CD4-positive, alpha-beta memory T cell (primary cell): ENCODE measurements around the gene BCL6B. TPM values are rescaled to one million over a fixed set of nuclear protein-coding genes. Genes with fewer than 3 reads are reported as not detected.
A peak's percentile ranks its signal among the peaks of the same experiment; 100 is the strongest.

Source experiments
- CTCF ChIA-PET: fragments of 350-600 bp; sonication (Branson Sonifier 250); formaldehyde crosslinking; loops from one replicate; lab custom pipeline; 2021; ENCODE audit warnings: inconsistent platforms; ENCODE audit not compliant: partially characterized antibody; lab: Charles Lee
- POLR2A ChIA-PET: fragments of 350-600 bp; sonication (Branson Sonifier 250); formaldehyde crosslinking; loops from one replicate; lab custom pipeline; 2021; ENCODE audit not compliant: partially characterized antibody; lab: Charles Lee
- DNase-seq, 5 donors: peaks; one replicate each; pipeline versions ENCODE4 v3.0.0 to v3.0.0-alpha.2; 2020 to 2022; ENCODE audit warnings: mixed read lengths in 1 of 5
- H3K27ac ChIP-seq: one replicate; pipeline ENCODE4 v1.7.0; 2013; ENCODE audit warnings: low read depth, low read length
- H3K27me3 ChIP-seq: 2 replicates; pipeline ENCODE4 v1.7.0; 2013; ENCODE audit warnings: mild to moderate bottlenecking, low read length, moderate library complexity; ENCODE audit not compliant: insufficient read depth
- H3K36me3 ChIP-seq: 2 replicates; pipeline ENCODE4 v1.7.0; 2013; ENCODE audit warnings: mild to moderate bottlenecking, low read length, moderate library complexity; ENCODE audit not compliant: insufficient read depth
- H3K4me1 ChIP-seq: 2 replicates; pipeline ENCODE4 v1.7.0; 2013; ENCODE audit warnings: mild to moderate bottlenecking, low read length, moderate library complexity; ENCODE audit not compliant: insufficient read depth
- H3K4me3 ChIP-seq, 2 donors: one replicate each; pipeline ENCODE4 v1.7.0; 2013; ENCODE audit warnings: low read length in 2 of 2, mild to moderate bottlenecking in 1 of 2
- H3K9me3 ChIP-seq, 2 donors: one replicate each; pipeline ENCODE4 v1.7.0; 2013; ENCODE audit warnings: low read length in 2 of 2, control low read depth in 1 of 2; ENCODE audit not compliant: control insufficient read depth in 1 of 2
- H3K27ac Mint-ChIP-seq, 7 donors: one replicate each; pipeline ENCODE4 v1.8.0; 2020 to 2021; ENCODE audit warnings: mixed read lengths in 7 of 7, mild to moderate bottlenecking in 6 of 7, inconsistent platforms in 3 of 7, moderate library complexity in 3 of 7
- H3K27me3 Mint-ChIP-seq, 2 donors: one replicate each; pipeline ENCODE4 v1.8.0; 2020 to 2021; ENCODE audit warnings: mixed read lengths in 2 of 2
- H3K36me3 Mint-ChIP-seq, 2 donors: one replicate each; pipeline ENCODE4 v1.8.0; 2020 to 2021; ENCODE audit warnings: mixed read lengths in 2 of 2, inconsistent platforms in 1 of 2, mild to moderate bottlenecking in 1 of 2
- H3K4me1 Mint-ChIP-seq, 4 donors: one replicate each; pipeline ENCODE4 v1.8.0; 2020 to 2021; ENCODE audit warnings: mixed read lengths in 4 of 4, mild to moderate bottlenecking in 1 of 4
- H3K4me3 Mint-ChIP-seq, 8 donors: one replicate each; pipeline ENCODE4 v1.8.0; 2020 to 2021; ENCODE audit warnings: mixed read lengths in 8 of 8, mild to moderate bottlenecking in 7 of 8, moderate library complexity in 6 of 8, inconsistent platforms in 3 of 8
- H3K9me3 Mint-ChIP-seq, 8 donors: one replicate each; pipeline ENCODE4 v1.8.0; 2020 to 2021; ENCODE audit warnings: mixed read lengths in 8 of 8, mild to moderate bottlenecking in 5 of 8, inconsistent platforms in 3 of 8, moderate library complexity in 1 of 8
- intact Hi-C: fragments of 100-400 bp; cut with micrococcal nuclease; formaldehyde crosslinking; loops from one replicate; pipeline ENCODE4 v1.15.1; 2023
- polyA plus RNA-seq, 2 donors: library from polyadenylated mRNA; unstranded; fragments of 300-500 nt; fragmentation: Illumina TruSeq; gene quantifications; one replicate each; pipeline ENCODE4 v1.2.3, GENCODE V29; 2021
- total RNA-seq, 2 experiments: library from RNA; stranded (reverse); gene quantifications; one replicate each; pipeline ENCODE4 v1.2.3, GENCODE V29; 2021

Gene BCL6B
- total and polyA plus RNA-seq, 4 experiments from 2014 or later: not detected

DNA sequence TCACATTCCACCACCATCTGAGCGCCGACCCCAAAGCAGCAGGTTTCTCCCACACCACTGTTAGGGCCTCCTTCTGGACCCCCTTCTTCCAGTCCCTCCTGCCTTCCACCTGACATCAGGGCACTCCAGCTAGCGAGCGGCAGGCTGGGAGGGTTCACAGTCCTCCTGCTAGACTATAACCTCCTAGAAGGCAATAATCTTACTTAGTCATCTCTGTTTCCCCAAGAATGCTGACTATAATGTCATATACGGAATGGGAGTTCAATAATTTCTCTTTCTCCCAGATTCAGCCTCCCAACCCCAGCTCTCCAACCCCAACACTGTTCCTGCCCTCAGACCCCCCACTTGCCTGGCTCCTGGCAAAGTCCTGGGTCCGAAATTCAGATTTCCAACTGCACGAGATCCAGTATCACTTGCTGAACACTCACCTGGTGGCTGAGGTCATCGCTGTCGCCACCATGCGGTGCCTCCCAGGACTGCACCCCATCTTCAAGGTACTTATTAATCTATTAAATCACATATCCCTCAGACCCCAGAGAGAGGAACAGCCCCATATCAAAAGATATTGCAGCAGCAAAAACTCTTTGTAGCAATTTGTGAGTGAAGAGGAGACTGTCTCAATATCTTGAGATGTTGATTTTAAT lies 21.4 kb upstream of the BCL6B start:
- Mint-ChIP-seq H3K27ac (peak overlapping the region in 5 of 7 donors; percentile 25 to 84 (median 73)), H3K4me1 (peaks cover 11 to 17% (median 12%) of the 10 kb centered on the region in 4 donors)
- intact Hi-C loops: no loop called here

DNA sequence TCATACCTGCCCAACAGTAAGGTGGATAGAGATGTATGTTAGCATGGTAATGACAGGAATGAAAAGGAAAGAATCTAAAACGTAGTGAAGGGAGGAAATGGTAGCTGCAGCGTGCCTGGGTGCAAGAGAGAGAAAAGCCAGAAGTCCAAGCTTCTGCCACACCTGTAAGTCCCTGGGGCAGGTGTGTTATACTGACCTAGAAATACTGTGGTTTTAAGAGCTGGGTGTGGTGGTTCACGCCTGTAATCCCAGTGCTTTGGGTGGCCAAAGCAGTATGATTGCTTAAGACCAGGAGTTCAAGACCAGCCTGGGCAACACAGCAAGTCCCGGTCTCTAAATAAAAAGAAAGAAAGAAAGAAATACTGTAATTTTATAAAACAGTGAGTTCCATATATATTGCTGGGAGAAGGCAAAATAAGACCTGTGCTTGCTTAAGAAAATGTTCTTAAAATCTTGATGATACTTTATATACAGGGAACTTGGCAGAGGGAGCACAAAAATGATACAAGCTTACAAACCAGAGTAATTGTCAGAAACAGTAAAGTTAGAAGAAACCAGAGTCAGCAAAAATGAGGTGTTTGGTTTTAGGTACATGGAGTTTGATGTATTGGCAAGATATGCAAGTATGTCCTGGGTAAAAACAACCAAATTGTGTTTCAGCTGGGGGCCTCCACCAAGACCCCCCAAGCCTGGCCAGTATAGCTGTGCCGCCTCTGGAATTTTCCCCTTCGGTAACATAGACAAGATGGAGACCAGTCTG lies 20.4 kb upstream of the BCL6B start:
- Mint-ChIP-seq H3K27me3 (no peaks in the 10 kb centered on the region), H3K36me3 (peaks cover 45 to 73% of the 10 kb centered on the region in 2 donors), H3K27ac (peak overlapping the region in 2 of 7 donors; percentile 42 to 85), H3K4me3 (no peak overlapping the region), H3K4me1 (peaks cover 14 to 22% (median 20%) of the 10 kb centered on the region in 4 donors), H3K9me3 (peaks cover 0 to 2% (median 0%) of the 10 kb centered on the region in 8 donors)
- H3K9me3 ChIP-seq: no peaks in the 10 kb centered on the region
- no peak overlapping the region for H3K27ac ChIP-seq
- intact Hi-C loops: no loop called here
- H3K27me3 ChIP-seq: no peaks in the 10 kb centered on the region
- H3K4me3 ChIP-seq: no peak overlapping the region
- peaks cover 8% of the 10 kb centered on the region for H3K4me1 ChIP-seq
- H3K36me3 ChIP-seq: peaks cover 43% of the 10 kb centered on the region
- no peak for DNase-seq
- CTCF ChIA-PET: interaction anchor here (0.9 to 9.4 kb wide), 7 partner anchors 10 to 160 kb away, joined by 3 to 118 read pairs (median 10); partner anchors contain the start of gene RNASEK
- POLR2A ChIA-PET: interaction anchor here (0.8 kb wide), 1 partner anchor 160 kb away, joined by 3 read pairs; no protein-coding TSS in a partner anchor

More for the DNA sequence above, 21.4 kb upstream of the BCL6B start:
- CTCF ChIA-PET: interaction anchor here (1.8 to 9.4 kb wide), 4 partner anchors 11 to 92 kb away, joined by 9 to 118 read pairs (median 56); partner anchors contain the start of gene RNASEK
- no peak overlapping the region for H3K4me3 Mint-ChIP-seq
- H3K4me3 ChIP-seq: no peak overlapping the region
- POLR2A ChIA-PET: no interaction called here
- no peaks in the 10 kb centered on the region for H3K27me3 ChIP-seq
- peaks cover 47% of the 10 kb centered on the region for H3K36me3 ChIP-seq
- H3K9me3 ChIP-seq: no peaks in the 10 kb centered on the region
- H3K27ac ChIP-seq: no peak overlapping the region
- peaks cover 50 to 69% of the 10 kb centered on the region in 2 donors for H3K36me3 Mint-ChIP-seq
- no peaks in the 10 kb centered on the region for H3K27me3 Mint-ChIP-seq
- peaks cover 0 to 2% (median 0%) of the 10 kb centered on the region in 8 donors for H3K9me3 Mint-ChIP-seq
- H3K4me1 ChIP-seq: peaks cover 8% of the 10 kb centered on the region
- peak in 4 of 5 donors; percentile 25 to 41 (median 30) for DNase-seq

DNA sequence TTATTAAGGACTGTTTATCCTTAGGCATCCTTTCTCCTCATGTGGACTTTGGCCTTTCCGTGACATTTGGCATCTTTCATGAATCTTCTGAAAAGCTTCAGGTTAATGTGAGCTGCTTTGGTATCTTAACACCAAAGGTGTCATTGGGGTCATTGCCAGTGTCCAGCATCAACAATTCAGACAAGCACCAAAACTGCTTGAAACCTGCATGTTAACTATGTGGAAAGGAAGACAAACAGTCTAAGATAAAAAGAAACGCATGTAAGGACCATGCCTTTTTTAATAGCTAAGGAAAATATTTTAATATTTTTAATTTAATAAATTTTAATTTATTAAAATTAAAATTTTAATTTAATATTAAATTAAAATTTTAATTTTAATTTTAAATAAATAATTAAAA lies 19.1 kb upstream of the BCL6B start:
- H3K36me3 ChIP-seq: peaks cover 42% of the 10 kb centered on the region
- Mint-ChIP-seq H3K27ac (no peak overlapping the region), H3K4me1 (peaks cover 14 to 27% (median 24%) of the 10 kb centered on the region in 4 donors), H3K9me3 (no peaks in the 10 kb centered on the region), H3K27me3 (no peaks in the 10 kb centered on the region), H3K4me3 (no peak overlapping the region), H3K36me3 (peaks cover 35 to 68% of the 10 kb centered on the region in 2 donors)
- no peak overlapping the region for H3K27ac ChIP-seq
- H3K27me3 ChIP-seq: no peaks in the 10 kb centered on the region
- DNase-seq: no peak
- no peaks in the 10 kb centered on the region for H3K9me3 ChIP-seq
- H3K4me1 ChIP-seq: peaks cover 12% of the 10 kb centered on the region
- intact Hi-C loops: loop anchor here (1.0 kb wide), 2 partner anchors 89 to 337 kb away; no protein-coding TSS in a partner anchor
- H3K4me3 ChIP-seq: no peak overlapping the region
- ChIA-PET POLR2A (interaction anchor here (0.6 to 1.4 kb wide), 7 partner anchors 10 to 93 kb away, joined by 3 to 7 read pairs (median 3); partner anchors contain the start of gene SLC16A13), CTCF (interaction anchor here (0.7 to 9.4 kb wide), 28 partner anchors 8 to 553 kb away, joined by 3 to 118 read pairs (median 5); partner anchors contain the start of genes ALOX12, BCL6B and RNASEK)

DNA sequence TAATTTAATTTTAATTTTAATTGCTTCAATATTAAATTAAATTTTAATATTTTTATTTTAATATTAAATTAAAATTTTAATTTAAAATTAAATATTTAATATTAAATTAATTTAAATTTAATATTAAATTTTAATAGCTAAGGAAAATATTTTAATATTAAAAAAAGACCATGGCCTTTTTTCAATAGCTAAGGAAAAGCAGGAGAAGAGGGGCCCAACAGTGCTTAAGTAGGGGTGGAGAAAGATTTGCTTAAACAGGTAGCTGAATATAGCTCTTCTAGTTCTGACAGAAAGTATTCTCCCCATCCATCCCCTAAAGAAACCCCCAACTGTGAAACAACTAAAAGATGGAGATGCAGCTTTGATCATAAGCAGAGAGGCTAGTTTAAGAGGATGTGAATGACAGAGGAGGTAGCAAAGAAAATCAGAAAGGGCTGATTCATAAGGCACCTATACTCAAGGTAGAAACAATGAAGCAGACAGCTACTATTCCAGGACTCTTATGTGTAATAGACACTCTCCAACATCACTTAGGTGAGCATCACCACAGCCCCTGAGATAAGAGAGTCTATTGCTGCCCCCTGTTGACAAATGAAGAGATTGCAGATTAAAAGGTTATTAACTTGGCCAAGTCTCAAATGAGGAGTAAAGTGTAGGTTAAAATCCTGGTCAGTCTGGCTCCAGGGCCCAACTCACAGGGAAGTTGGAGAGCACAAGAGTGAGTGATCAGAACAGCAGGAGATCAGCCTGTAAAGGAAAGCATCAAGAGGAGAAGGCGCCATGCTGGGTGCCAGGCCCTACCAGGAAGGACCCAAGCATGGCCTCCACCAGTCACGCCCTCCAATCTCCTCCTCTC lies 18.2 kb upstream of the BCL6B start:
- intact Hi-C loops: loop anchor here (1.0 kb wide), 3 partner anchors 90 to 338 kb away; no protein-coding TSS in a partner anchor
- ChIA-PET POLR2A (interaction anchor here (0.6 to 1.5 kb wide), 10 partner anchors 8 to 94 kb away, joined by 3 to 7 read pairs (median 3); partner anchors contain the start of gene SLC16A13), CTCF (interaction anchor here (0.5 to 9.4 kb wide), 29 partner anchors 8 to 554 kb away, joined by 3 to 118 read pairs (median 5); partner anchors contain the start of genes ALOX12, BCL6B and RNASEK)
- Mint-ChIP-seq H3K4me3 (peak overlapping the region in 1 of 8 donors; percentile 5), H3K9me3 (no peaks in the 10 kb centered on the region), H3K4me1 (peaks cover 16 to 33% (median 28%) of the 10 kb centered on the region in 4 donors), H3K27me3 (no peaks in the 10 kb centered on the region), H3K36me3 (peaks cover 28 to 61% of the 10 kb centered on the region in 2 donors), H3K27ac (peak overlapping the region; percentile 7 to 89 (median 81))
- Histone ChIP-seq H3K27me3 (no peaks in the 10 kb centered on the region), H3K27ac (no peak overlapping the region), H3K4me3 (no peak overlapping the region), H3K9me3 (no peaks in the 10 kb centered on the region), H3K36me3 (peaks cover 38% of the 10 kb centered on the region), H3K4me1 (peaks cover 19% of the 10 kb centered on the region)
- peak; percentile 66 to 77 (median 77) for DNase-seq

DNA sequence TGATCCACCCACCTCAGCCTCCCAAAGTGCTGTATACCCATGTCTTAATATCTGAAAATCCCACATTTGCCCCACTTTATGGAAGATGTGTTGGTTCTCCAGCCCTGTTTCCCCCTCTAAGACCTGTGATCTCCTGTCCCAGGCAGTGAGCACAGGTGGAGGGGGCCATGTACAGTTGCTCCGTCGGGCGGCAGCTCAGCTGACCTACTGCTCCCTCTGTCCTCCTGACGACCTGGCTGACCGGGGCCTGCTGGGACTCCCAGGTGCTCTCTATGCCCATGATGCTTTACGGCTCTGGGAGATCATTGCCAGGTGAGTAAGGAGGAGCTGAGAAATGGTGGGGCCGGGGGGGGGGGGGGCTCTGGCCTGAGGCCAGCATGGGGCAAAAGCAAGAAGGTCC lies 17.1 kb upstream of the BCL6B start:
- no peak overlapping the region for H3K27ac Mint-ChIP-seq
- Histone ChIP-seq H3K27ac (no peak overlapping the region), H3K4me3 (no peak overlapping the region), H3K36me3 (peaks cover 31% of the 10 kb centered on the region), H3K27me3 (no peaks in the 10 kb centered on the region), H3K9me3 (no peaks in the 10 kb centered on the region), H3K4me1 (peaks cover 30% of the 10 kb centered on the region)
- H3K4me1 Mint-ChIP-seq: peaks cover 24 to 44% (median 37%) of the 10 kb centered on the region in 4 donors
- H3K9me3 Mint-ChIP-seq: no peaks in the 10 kb centered on the region
- no peak overlapping the region for H3K4me3 Mint-ChIP-seq
- ChIA-PET POLR2A (interaction anchor here (0.6 to 1.5 kb wide), 2 partner anchors 13 to 18 kb away, joined by 3 to 4 read pairs; no protein-coding TSS in a partner anchor), CTCF (interaction anchor here (1.6 to 9.4 kb wide), 6 partner anchors 16 to 163 kb away, joined by 5 to 118 read pairs (median 46); partner anchors contain the start of gene BCL6B)
- peaks cover 23 to 56% of the 10 kb centered on the region in 2 donors for H3K36me3 Mint-ChIP-seq
- DNase-seq: no peak
- H3K27me3 Mint-ChIP-seq: no peaks in the 10 kb centered on the region
- intact Hi-C loops: loop anchor here (1.0 kb wide), 1 partner anchor 162 kb away; no protein-coding TSS in a partner anchor

DNA sequence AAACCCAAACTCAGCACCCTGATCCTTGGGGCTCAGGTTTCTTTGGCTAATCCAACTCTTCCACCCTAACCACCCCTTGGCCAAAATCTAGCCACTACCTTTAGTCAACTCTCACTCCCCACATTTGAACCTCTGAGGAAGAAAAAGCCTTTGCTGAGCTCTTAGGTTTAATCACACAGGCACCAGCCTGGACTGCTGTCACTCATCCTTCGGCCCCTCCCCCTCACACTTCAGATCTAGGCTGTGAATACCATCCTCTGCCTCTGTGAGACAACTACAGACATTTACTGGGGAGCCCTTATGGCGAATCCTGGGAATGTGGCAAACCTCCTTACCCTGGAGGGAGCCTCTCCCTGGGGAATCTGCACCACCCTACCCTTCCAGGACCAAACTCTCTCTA lies 15.7 kb upstream of the BCL6B start:
- Histone ChIP-seq H3K9me3 (no peaks in the 10 kb centered on the region), H3K4me1 (peaks cover 42% of the 10 kb centered on the region), H3K36me3 (peaks cover 16% of the 10 kb centered on the region), H3K27ac (no peak overlapping the region), H3K4me3 (no peak overlapping the region), H3K27me3 (no peaks in the 10 kb centered on the region)
- Mint-ChIP-seq H3K36me3 (peaks cover 10 to 46% of the 10 kb centered on the region in 2 donors), H3K4me3 (no peak overlapping the region), H3K4me1 (peaks cover 28 to 54% (median 43%) of the 10 kb centered on the region in 4 donors), H3K9me3 (no peaks in the 10 kb centered on the region), H3K27me3 (no peaks in the 10 kb centered on the region), H3K27ac (peak overlapping the region in 5 of 7 donors; percentile 13 to 78 (median 59))
- ChIA-PET POLR2A (no interaction called here), CTCF (interaction anchor here (0.9 to 9.4 kb wide), 6 partner anchors 15 to 164 kb away, joined by 3 to 118 read pairs (median 30); no protein-coding TSS in a partner anchor)
- intact Hi-C loops: no loop called here
- DNase-seq: no peak
